ENCODE data around the gene CCL19.

CCL19 gene

DNA sequence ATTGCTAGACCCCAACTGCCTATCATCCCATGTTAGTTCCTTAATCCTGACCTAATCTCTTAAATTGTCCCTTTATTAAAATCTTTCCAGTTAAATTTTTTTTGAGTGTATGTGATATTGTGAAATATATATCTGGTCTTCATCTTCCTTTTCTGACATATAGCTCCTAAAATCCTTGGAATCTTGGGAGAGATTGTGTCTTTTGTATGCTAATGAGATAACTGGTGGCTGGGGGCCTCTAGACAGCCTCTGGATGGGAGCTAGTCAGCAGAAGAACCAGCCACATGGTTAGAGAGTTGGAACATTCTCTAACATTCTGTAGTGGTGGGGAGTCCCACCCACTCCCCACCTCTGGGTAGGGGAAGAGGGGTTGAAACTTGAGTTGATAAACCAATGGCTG lies 3.7 kb upstream of the CCL19 start:
- Histone ChIP-seq H3K36me3 (ENCODE audit: control insufficient read depth in 5 of 5, insufficient read depth in 5 of 5, low read length in 5 of 5) (no peaks in the 10 kb centered on the region), H3K9me3 (ENCODE audit: control insufficient read depth in 5 of 5, low read length in 5 of 5) (no peaks in the 10 kb centered on the region), H3K4me3 (ENCODE audit: low read depth in 1 of 5, low read length in 5 of 5) (no peak overlapping the region), H3K27me3 (ENCODE audit: control insufficient read depth in 5 of 5, insufficient read depth in 4 of 5, low read length in 5 of 5) (no peaks in the 10 kb centered on the region), H3K9ac (ENCODE audit: low read length in 5 of 5) (no peak overlapping the region), H3K4me1 (ENCODE audit: control insufficient read depth in 5 of 5, insufficient read depth in 5 of 5, low read length in 5 of 5) (peaks cover 0 to 13% (median 11%) of the 10 kb centered on the region in 5 donors), H3K27ac (ENCODE audit: low read depth, low read length) (no peak overlapping the region)

GRCh38 chr9:34693560-34693959 lies 2.5 kb upstream of the CCL19 start:
- Histone ChIP-seq H3K9me3 (ENCODE audit: control insufficient read depth in 5 of 5, low read length in 5 of 5) (no peaks in the 10 kb centered on the region), H3K27me3 (ENCODE audit: control insufficient read depth in 5 of 5, insufficient read depth in 4 of 5, low read length in 5 of 5) (no peaks in the 10 kb centered on the region), H3K27ac (ENCODE audit: low read depth, low read length) (no peak overlapping the region), H3K4me3 (ENCODE audit: low read depth in 1 of 5, low read length in 5 of 5) (no peak overlapping the region), H3K9ac (ENCODE audit: low read length in 5 of 5) (no peak overlapping the region), H3K36me3 (ENCODE audit: control insufficient read depth in 5 of 5, insufficient read depth in 5 of 5, low read length in 5 of 5) (no peaks in the 10 kb centered on the region), H3K4me1 (ENCODE audit: control insufficient read depth in 5 of 5, insufficient read depth in 5 of 5, low read length in 5 of 5) (peaks cover 0 to 13% (median 11%) of the 10 kb centered on the region in 5 donors)

DNA sequence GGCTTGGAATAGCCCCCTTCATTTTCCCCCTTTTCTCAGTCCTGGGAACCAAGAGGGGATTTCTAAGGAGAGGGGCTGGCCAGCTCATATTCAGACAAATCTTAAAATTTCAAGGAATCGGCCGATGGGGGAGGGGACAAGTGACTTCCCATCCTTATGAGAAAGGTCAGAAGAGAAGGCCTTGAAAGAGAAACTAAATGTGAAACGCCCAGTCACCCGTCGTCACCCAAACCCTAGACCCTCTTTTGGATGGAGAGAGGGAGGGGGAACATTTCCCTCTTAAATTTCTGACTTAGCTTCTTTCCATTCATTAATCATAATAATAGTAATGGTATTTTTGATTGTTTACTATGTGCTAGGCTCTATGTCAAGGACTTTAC lies 850 bp upstream of the CCL19 start:
- no peak overlapping the region for H3K9ac ChIP-seq (ENCODE audit: low read length in 5 of 5)
- peaks cover 0 to 21% (median 16%) of the 10 kb centered on the region in 5 donors for H3K4me1 ChIP-seq (ENCODE audit: control insufficient read depth in 5 of 5, insufficient read depth in 5 of 5, low read length in 5 of 5)
- no peaks in the 10 kb centered on the region for H3K27me3 ChIP-seq (ENCODE audit: control insufficient read depth in 5 of 5, insufficient read depth in 4 of 5, low read length in 5 of 5)
- no peaks in the 10 kb centered on the region for H3K9me3 ChIP-seq (ENCODE audit: control insufficient read depth in 5 of 5, low read length in 5 of 5)
- H3K36me3 ChIP-seq (ENCODE audit: control insufficient read depth in 5 of 5, insufficient read depth in 5 of 5, low read length in 5 of 5), result no peaks in the 10 kb centered on the region
- no peak overlapping the region for H3K4me3 ChIP-seq (ENCODE audit: low read depth in 1 of 5, low read length in 5 of 5)
- no peak overlapping the region for H3K27ac ChIP-seq (ENCODE audit: low read depth, low read length)

GRCh38 chr9:34689512-34689911 lies 1.6 kb downstream of the CCL19 start:
- H3K4me1 ChIP-seq (ENCODE audit: control insufficient read depth in 5 of 5, insufficient read depth in 5 of 5, low read length in 5 of 5), result peaks cover 2 to 39% (median 32%) of the 10 kb centered on the region in 5 donors
- no peaks in the 10 kb centered on the region for H3K9me3 ChIP-seq (ENCODE audit: control insufficient read depth in 5 of 5, low read length in 5 of 5)
- H3K36me3 ChIP-seq (ENCODE audit: control insufficient read depth in 5 of 5, insufficient read depth in 5 of 5, low read length in 5 of 5), result no peaks in the 10 kb centered on the region
- H3K27ac ChIP-seq (ENCODE audit: low read depth, low read length), result no peak overlapping the region
- no peaks in the 10 kb centered on the region for H3K27me3 ChIP-seq (ENCODE audit: control insufficient read depth in 5 of 5, insufficient read depth in 4 of 5, low read length in 5 of 5)
- H3K4me3 ChIP-seq (ENCODE audit: low read depth in 1 of 5, low read length in 5 of 5), result no peak overlapping the region
- H3K9ac ChIP-seq (ENCODE audit: low read length in 5 of 5), result no peak overlapping the region

DNA sequence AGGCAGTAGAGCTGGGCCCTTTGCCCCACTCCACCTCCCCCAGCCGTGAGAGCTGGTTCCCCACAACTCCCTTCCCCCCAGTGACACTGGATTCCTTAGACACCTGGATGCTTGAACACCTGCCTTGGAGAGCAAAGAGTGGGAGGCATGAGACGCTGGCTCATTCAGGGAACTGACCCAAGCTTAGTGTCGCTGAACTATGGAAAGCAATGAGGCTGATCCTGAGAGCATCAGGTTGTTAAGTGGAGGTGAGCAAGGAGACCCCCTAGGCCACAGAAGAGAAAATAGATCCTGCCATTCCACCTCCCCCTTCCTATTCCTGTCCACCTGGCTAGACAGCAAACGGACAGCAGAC lies 2.0 kb downstream of the CCL19 start:
- Histone ChIP-seq H3K4me3 (ENCODE audit: low read depth in 1 of 5, low read length in 5 of 5) (no peak overlapping the region), H3K36me3 (ENCODE audit: control insufficient read depth in 5 of 5, insufficient read depth in 5 of 5, low read length in 5 of 5) (no peaks in the 10 kb centered on the region), H3K9ac (ENCODE audit: low read length in 5 of 5) (no peak overlapping the region), H3K4me1 (ENCODE audit: control insufficient read depth in 5 of 5, insufficient read depth in 5 of 5, low read length in 5 of 5) (peaks cover 2 to 39% (median 32%) of the 10 kb centered on the region in 5 donors), H3K27ac (ENCODE audit: low read depth, low read length) (no peak overlapping the region), H3K9me3 (ENCODE audit: control insufficient read depth in 5 of 5, low read length in 5 of 5) (no peaks in the 10 kb centered on the region), H3K27me3 (ENCODE audit: control insufficient read depth in 5 of 5, insufficient read depth in 4 of 5, low read length in 5 of 5) (no peaks in the 10 kb centered on the region)

DNA sequence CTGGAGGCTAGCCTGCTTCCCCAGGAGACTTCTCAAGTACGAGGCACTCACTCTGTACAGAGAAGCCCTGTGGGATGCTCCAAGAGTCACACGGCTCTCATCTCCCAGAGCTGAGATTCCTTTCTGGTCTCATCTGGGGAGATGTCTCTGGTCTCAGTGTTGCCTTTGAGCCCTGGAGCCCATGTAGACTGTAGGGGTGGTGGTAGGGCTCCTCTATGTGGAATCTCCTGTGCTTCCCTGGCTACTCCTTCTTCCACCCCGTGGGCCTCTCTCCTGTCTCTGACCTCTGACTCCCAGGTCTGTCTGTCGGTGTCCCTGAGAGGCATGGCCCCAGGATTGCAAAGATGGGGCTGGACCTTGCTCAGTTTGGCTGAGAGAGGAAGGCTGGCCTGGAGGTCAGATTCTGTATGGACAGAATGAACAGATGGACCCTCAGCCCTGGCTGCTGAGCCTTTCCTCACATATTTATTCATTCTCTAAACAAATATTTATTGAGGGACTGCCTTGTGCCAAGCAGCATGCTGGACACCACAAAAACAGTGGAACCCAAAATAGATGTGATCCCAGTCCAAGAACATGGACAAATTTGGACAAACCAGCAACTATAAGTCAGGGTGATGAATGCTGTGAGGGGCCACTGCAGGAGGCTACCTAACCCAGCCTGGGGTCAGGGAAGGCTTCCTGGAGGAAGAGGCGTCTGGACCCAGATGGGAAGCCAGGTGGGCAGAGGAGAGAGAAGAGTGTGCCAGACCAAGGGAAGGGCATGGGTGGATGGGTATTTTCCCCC lies 2.6 kb downstream of the CCL19 start:
- peaks cover 2 to 39% (median 32%) of the 10 kb centered on the region in 5 donors for H3K4me1 ChIP-seq (ENCODE audit: control insufficient read depth in 5 of 5, insufficient read depth in 5 of 5, low read length in 5 of 5)
- H3K9ac ChIP-seq (ENCODE audit: low read length in 5 of 5), result no peak overlapping the region
- H3K27me3 ChIP-seq (ENCODE audit: control insufficient read depth in 5 of 5, insufficient read depth in 4 of 5, low read length in 5 of 5), result no peaks in the 10 kb centered on the region
- H3K9me3 ChIP-seq (ENCODE audit: control insufficient read depth in 5 of 5, low read length in 5 of 5), result no peaks in the 10 kb centered on the region
- no peak overlapping the region for H3K4me3 ChIP-seq (ENCODE audit: low read depth in 1 of 5, low read length in 5 of 5)
- H3K36me3 ChIP-seq (ENCODE audit: control insufficient read depth in 5 of 5, insufficient read depth in 5 of 5, low read length in 5 of 5), result no peaks in the 10 kb centered on the region
- H3K27ac ChIP-seq (ENCODE audit: low read depth, low read length), result no peak overlapping the region

DNA sequence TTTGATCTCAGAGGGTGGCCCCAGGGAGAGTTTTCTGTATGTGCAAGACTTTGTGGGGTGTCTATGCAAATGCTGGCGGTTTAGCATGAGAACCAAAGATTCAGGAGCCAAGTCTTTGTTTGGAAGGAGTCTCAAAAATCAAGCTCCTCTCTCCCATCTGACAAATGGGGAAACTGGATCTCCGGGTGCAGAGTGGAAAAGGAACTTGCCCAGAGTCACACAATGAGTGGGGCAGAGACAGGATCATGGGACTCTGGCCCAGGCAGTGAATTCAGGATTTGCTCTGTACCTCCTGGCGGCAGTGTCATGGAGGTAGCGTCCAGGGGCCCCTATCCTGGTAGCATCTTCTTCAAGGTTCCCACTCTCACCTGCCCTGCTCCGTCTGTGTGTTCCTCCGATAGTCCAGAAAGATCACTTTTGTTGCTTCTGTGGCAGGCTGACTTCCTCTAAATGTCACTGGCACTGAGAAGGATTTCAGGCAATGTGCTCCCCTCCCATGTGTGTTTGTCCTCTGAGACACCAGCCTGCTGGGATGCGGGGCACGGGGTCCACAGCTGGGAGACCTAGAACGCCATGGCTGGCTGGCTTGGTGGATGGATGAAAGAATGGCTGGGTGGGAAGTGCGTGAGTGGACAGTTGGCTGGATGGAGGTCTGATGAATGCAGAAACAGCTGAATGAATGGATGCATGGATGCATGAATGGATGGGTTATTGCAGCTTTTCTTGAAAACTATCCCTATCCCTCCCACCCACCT lies 3.6 kb downstream of the CCL19 start:
- H3K9ac ChIP-seq (ENCODE audit: low read length in 5 of 5), result no peak overlapping the region
- H3K27ac ChIP-seq (ENCODE audit: low read depth, low read length), result no peak overlapping the region
- H3K4me3 ChIP-seq (ENCODE audit: low read depth in 1 of 5, low read length in 5 of 5), result no peak overlapping the region
- peaks cover 2 to 39% (median 32%) of the 10 kb centered on the region in 5 donors for H3K4me1 ChIP-seq (ENCODE audit: control insufficient read depth in 5 of 5, insufficient read depth in 5 of 5, low read length in 5 of 5)
- H3K36me3 ChIP-seq (ENCODE audit: control insufficient read depth in 5 of 5, insufficient read depth in 5 of 5, low read length in 5 of 5), result no peaks in the 10 kb centered on the region
- H3K27me3 ChIP-seq (ENCODE audit: control insufficient read depth in 5 of 5, insufficient read depth in 4 of 5, low read length in 5 of 5), result no peaks in the 10 kb centered on the region
- no peaks in the 10 kb centered on the region for H3K9me3 ChIP-seq (ENCODE audit: control insufficient read depth in 5 of 5, low read length in 5 of 5)

DNA sequence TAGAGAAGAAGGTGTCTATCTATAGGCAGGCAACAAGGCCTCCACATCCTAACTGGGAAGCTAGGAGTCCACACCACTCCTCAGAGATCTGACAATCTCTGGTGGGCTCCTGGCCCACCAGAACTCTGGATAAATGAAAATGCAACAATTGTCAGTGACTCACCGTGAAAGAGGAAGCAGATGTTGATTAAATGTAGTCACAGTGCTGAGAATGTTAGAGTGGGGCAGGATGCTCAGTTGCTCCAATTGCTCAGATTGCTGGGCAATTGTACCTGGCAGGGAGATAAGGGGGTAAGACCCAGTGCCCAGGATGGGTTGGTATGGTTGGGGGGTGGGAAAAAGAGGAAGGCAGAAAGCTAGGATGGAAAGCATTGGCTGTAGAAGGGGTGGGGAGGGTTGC lies 4.3 kb downstream of the CCL19 start:
- Histone ChIP-seq H3K36me3 (ENCODE audit: control insufficient read depth in 5 of 5, insufficient read depth in 5 of 5, low read length in 5 of 5) (no peaks in the 10 kb centered on the region), H3K9me3 (ENCODE audit: control insufficient read depth in 5 of 5, low read length in 5 of 5) (no peaks in the 10 kb centered on the region), H3K4me1 (ENCODE audit: control insufficient read depth in 5 of 5, insufficient read depth in 5 of 5, low read length in 5 of 5) (peaks cover 2 to 39% (median 32%) of the 10 kb centered on the region in 5 donors), H3K27ac (ENCODE audit: low read depth, low read length) (no peak overlapping the region), H3K27me3 (ENCODE audit: control insufficient read depth in 5 of 5, insufficient read depth in 4 of 5, low read length in 5 of 5) (no peaks in the 10 kb centered on the region), H3K4me3 (ENCODE audit: low read depth in 1 of 5, low read length in 5 of 5) (no peak overlapping the region), H3K9ac (ENCODE audit: low read length in 5 of 5) (no peak overlapping the region)

GRCh38 chr9:34686231-34686630 lies 4.8 kb downstream of the CCL19 start:
- Histone ChIP-seq H3K9me3 (ENCODE audit: control insufficient read depth in 5 of 5, low read length in 5 of 5) (no peaks in the 10 kb centered on the region), H3K27me3 (ENCODE audit: control insufficient read depth in 5 of 5, insufficient read depth in 4 of 5, low read length in 5 of 5) (no peaks in the 10 kb centered on the region), H3K4me1 (ENCODE audit: control insufficient read depth in 5 of 5, insufficient read depth in 5 of 5, low read length in 5 of 5) (peaks cover 2 to 34% (median 27%) of the 10 kb centered on the region in 5 donors), H3K27ac (ENCODE audit: low read depth, low read length) (no peak overlapping the region), H3K4me3 (ENCODE audit: low read depth in 1 of 5, low read length in 5 of 5) (no peak overlapping the region), H3K36me3 (ENCODE audit: control insufficient read depth in 5 of 5, insufficient read depth in 5 of 5, low read length in 5 of 5) (no peaks in the 10 kb centered on the region), H3K9ac (ENCODE audit: low read length in 5 of 5) (peak overlapping the region in 1 of 5 donors; percentile 41)

DNA sequence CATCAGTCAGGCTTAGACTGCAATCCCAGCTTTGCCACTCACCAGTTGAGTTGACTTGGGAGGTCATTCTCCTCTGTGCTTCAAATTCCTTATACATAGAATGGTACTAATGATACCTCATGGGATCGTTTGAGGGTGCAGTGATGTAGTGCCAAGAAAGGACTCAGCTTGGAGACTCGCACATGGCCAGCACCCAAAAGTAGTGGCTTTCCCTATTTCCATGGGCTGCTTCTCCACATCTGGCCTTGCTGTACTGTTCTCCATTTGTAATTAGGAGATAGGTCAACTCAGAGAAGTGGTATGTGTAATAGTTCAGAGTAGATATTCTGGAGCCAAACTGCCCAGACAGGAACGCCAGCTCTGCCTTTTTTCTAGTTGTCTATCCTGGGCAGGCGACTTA lies 5.5 kb downstream of the CCL19 start:
- Histone ChIP-seq H3K27ac (ENCODE audit: low read depth, low read length) (no peak overlapping the region), H3K9me3 (ENCODE audit: control insufficient read depth in 5 of 5, low read length in 5 of 5) (no peaks in the 10 kb centered on the region), H3K4me1 (ENCODE audit: control insufficient read depth in 5 of 5, insufficient read depth in 5 of 5, low read length in 5 of 5) (peaks cover 2 to 27% (median 24%) of the 10 kb centered on the region in 5 donors), H3K9ac (ENCODE audit: low read length in 5 of 5) (no peak overlapping the region), H3K27me3 (ENCODE audit: control insufficient read depth in 5 of 5, insufficient read depth in 4 of 5, low read length in 5 of 5) (no peaks in the 10 kb centered on the region), H3K4me3 (ENCODE audit: low read depth in 1 of 5, low read length in 5 of 5) (no peak overlapping the region), H3K36me3 (ENCODE audit: control insufficient read depth in 5 of 5, insufficient read depth in 5 of 5, low read length in 5 of 5) (no peaks in the 10 kb centered on the region)
